ENCODE results near the gene GRID1. TPM values are rescaled to one million over a fixed set of nuclear protein-coding genes. Genes with fewer than 3 reads are reported as not detected.

Gene GRID1
- total and polyA plus RNA-seq, 10 of the 15 experiments (the other 5 are each of a cell fraction or from before 2014, with no cell fraction given), result 0.04 to 0.62 (median 0.08) TPM; not detected in 5

DNA sequence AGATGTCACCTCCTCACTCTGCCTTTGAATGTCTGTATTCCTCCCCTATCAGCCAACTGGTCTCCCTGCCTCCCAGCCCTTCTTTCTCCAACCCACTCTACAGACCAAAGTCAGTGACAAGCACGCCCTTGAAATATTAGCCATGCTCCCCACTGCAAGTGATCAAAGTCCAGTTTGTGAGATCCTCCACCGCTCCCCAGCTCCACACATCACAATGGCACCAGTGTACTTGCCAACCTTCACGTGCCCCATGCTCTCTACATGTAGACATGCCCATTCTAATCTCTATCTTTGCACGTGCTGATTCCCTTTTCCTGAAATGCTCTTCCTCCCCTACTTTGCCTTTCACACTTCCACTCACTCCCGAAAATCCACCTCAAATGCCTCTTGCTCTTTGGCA lies 150.9 kb downstream of the GRID1 start:
- no peak overlapping the region for H3K9ac ChIP-seq (ENCODE audit: control insufficient read depth, insufficient read depth, low read length)
- H3K4me1 ChIP-seq (ENCODE audit: control insufficient read depth, insufficient read depth, low read length), result no peaks in the 10 kb centered on the region
- ATAC-seq, result no peak
- ChIA-PET RAD21 (ENCODE audit: unreplicated experiment) (no interaction called here), SMC1A (ENCODE audit: uncharacterized antibody, unreplicated experiment) (no interaction called here), CTCF (no interaction called here), POLR2A (no interaction called here)
- H3K27ac ChIP-seq (ENCODE audit: control insufficient read depth, insufficient read depth), result no peak overlapping the region
- peaks cover 1 to 4% of the 10 kb centered on the region in 2 experiments; a peak in 2 of 4 replicates for H3K27me3 ChIP-seq (replicated peaks in 1 of 2; ENCODE audit: control insufficient read depth in 2 of 2, insufficient read depth in 2 of 2, low read length in 1 of 2)
- DNase-seq (ENCODE audit: low read depth, low spot score), result no peak
- no peak overlapping the region for H3K4me3 ChIP-seq
- no peaks in the 10 kb centered on the region for H3K79me2 ChIP-seq (ENCODE audit: control insufficient read depth, insufficient read depth, low read length)
- WGBS (ENCODE audit: insufficient coverage, insufficient replicate concordance, low lambda C conversion rate, missing lambda C conversion rate), result 1% methylated on average over 5 of the region's 5 CpGs
- no peak for FAIRE-seq
- in situ Hi-C loops (cut with MboI), result no loop called here
- H2AFZ ChIP-seq (ENCODE audit: control insufficient read depth, low read depth, low read length), result no peak overlapping the region
- H3K4me2 ChIP-seq (ENCODE audit: control insufficient read depth, insufficient read depth), result no peak overlapping the region
- H3K9me3 ChIP-seq (replicated peaks; ENCODE audit: control insufficient read depth, insufficient read depth, low read length), result no peaks in the 10 kb centered on the region
- intact Hi-C loops (cut with micrococcal nuclease; ENCODE audit: unreplicated experiment), result no loop called here
- no peaks in the 10 kb centered on the region for H3K36me3 ChIP-seq (ENCODE audit: control insufficient read depth in 2 of 2, insufficient read depth in 2 of 2, low read length in 1 of 2)
- BruUV-seq (replicated peaks), result no TSS peak
- H4K20me1 ChIP-seq (ENCODE audit: control insufficient read depth, insufficient read depth), result no peaks in the 10 kb centered on the region
- TF ChIP-seq, protein P1, sequence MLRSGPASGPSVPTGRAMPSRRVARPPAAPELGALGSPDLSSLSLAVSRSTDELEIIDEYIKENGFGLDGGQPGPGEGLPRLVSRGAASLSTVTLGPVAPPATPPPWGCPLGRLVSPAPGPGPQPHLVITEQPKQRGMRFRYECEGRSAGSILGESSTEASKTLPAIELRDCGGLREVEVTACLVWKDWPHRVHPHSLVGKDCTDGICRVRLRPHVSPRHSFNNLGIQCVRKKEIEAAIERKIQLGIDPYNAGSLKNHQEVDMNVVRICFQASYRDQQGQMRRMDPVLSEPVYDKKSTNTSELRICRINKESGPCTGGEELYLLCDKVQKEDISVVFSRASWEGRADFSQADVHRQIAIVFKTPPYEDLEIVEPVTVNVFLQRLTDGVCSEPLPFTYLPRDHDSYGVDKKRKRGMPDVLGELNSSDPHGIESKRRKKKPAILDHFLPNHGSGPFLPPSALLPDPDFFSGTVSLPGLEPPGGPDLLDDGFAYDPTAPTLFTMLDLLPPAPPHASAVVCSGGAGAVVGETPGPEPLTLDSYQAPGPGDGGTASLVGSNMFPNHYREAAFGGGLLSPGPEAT (IDR thresholded peaks at IDR 0.05; ENCODE audit: low read depth), result no peak
- TF ChIP-seq, protein P2, sequence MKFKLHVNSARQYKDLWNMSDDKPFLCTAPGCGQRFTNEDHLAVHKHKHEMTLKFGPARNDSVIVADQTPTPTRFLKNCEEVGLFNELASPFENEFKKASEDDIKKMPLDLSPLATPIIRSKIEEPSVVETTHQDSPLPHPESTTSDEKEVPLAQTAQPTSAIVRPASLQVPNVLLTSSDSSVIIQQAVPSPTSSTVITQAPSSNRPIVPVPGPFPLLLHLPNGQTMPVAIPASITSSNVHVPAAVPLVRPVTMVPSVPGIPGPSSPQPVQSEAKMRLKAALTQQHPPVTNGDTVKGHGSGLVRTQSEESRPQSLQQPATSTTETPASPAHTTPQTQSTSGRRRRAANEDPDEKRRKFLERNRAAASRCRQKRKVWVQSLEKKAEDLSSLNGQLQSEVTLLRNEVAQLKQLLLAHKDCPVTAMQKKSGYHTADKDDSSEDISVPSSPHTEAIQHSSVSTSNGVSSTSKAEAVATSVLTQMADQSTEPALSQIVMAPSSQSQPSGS (IDR thresholded peaks at IDR 0.05; ENCODE audit: low read length), result no peak
- TF ChIP-seq PAX5 (IDR thresholded peaks at IDR 0.05; ENCODE audit: borderline replicate concordance, low read depth, low read length) (no peak), EP300 (IDR thresholded peaks at IDR 0.05; ENCODE audit: borderline replicate concordance in 1 of 2, control insufficient read depth in 1 of 2, low read depth in 2 of 2, low read length in 2 of 2) (no peak), PML (IDR thresholded peaks at IDR 0.05; ENCODE audit: low read length) (no peak), PRDM15 (CRISPR knock-in tag; IDR thresholded peaks at IDR 0.05) (no peak), RELA (IDR thresholded peaks at IDR 0.05; ENCODE audit: borderline replicate concordance, partially characterized antibody) (no peak), IRF4 (IDR thresholded peaks at IDR 0.05; ENCODE audit: low read depth, low read length) (no peak), MXI1 (IDR thresholded peaks at IDR 0.05; ENCODE audit: low read depth, low read length) (no peak)
- TF ChIP-seq, protein P3, sequence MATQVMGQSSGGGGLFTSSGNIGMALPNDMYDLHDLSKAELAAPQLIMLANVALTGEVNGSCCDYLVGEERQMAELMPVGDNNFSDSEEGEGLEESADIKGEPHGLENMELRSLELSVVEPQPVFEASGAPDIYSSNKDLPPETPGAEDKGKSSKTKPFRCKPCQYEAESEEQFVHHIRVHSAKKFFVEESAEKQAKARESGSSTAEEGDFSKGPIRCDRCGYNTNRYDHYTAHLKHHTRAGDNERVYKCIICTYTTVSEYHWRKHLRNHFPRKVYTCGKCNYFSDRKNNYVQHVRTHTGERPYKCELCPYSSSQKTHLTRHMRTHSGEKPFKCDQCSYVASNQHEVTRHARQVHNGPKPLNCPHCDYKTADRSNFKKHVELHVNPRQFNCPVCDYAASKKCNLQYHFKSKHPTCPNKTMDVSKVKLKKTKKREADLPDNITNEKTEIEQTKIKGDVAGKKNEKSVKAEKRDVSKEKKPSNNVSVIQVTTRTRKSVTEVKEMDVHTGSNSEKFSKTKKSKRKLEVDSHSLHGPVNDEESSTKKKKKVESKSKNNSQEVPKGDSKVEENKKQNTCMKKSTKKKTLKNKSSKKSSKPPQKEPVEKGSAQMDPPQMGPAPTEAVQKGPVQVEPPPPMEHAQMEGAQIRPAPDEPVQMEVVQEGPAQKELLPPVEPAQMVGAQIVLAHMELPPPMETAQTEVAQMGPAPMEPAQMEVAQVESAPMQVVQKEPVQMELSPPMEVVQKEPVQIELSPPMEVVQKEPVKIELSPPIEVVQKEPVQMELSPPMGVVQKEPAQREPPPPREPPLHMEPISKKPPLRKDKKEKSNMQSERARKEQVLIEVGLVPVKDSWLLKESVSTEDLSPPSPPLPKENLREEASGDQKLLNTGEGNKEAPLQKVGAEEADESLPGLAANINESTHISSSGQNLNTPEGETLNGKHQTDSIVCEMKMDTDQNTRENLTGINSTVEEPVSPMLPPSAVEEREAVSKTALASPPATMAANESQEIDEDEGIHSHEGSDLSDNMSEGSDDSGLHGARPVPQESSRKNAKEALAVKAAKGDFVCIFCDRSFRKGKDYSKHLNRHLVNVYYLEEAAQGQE (IDR thresholded peaks at IDR 0.05; ENCODE audit: low read depth, low read length), result no peak
- TF ChIP-seq, protein P4, sequence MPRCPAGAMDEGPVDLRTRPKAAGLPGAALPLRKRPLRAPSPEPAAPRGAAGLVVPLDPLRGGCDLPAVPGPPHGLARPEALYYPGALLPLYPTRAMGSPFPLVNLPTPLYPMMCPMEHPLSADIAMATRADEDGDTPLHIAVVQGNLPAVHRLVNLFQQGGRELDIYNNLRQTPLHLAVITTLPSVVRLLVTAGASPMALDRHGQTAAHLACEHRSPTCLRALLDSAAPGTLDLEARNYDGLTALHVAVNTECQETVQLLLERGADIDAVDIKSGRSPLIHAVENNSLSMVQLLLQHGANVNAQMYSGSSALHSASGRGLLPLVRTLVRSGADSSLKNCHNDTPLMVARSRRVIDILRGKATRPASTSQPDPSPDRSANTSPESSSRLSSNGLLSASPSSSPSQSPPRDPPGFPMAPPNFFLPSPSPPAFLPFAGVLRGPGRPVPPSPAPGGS (IDR thresholded peaks at IDR 0.05; ENCODE audit: borderline replicate concordance, insufficient read depth, low read depth, low read length, poor library complexity, severe bottlenecking), result no peak
